Measurements from ENCODE around the gene ANXA8L1.
"Not testable (repeated sequence)": the region's sequence is repeated elsewhere in the genome, so short reads cannot be mapped to it uniquely, and the experiment has no call there.

DNA sequence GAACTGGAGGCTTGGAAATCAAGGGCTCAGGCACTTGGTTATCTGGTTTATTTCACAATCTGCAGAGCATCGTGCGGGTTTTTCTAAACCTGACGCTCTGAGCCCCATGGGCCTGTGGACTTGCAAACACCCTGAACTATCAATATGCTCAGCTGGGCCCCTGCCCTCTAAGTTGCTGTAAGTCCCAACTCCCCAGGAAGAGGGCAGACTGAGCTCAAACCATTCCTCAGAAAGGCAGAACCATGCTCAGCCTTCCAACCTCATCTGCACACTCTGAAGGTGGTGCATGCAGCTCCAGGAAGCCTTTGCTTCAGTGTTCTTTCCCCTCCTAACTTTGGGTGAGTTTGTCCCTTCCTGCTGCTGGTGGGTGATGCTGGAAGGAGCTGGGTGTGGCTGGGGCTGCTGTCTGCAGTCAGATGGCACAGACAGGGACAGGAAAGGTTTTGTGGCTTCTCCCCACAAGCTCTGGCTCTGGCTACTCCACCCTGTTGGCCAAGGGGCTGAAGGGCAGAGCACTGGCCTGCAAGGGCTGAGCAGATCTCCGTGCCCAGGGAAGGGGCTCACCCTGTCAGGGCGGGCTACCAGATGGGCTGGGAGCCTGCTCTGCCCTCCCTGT lies 3.8 kb downstream of the ANXA8L1 start:
- not testable (repeated sequence) for TF ChIP-seq CTCF (IDR thresholded peaks at IDR 0.05; ENCODE audit: poor library complexity, severe bottlenecking); POLR2AphosphoS5 (IDR thresholded peaks at IDR 0.05); TAF1 (IDR thresholded peaks at IDR 0.05; ENCODE audit: low read depth); MXI1 (conservative IDR thresholded peaks at IDR 0.05; ENCODE audit: poor library complexity, severe bottlenecking); RAD21 (conservative IDR thresholded peaks at IDR 0.05); EZH2 (IDR thresholded peaks at IDR 0.05; ENCODE audit: borderline replicate concordance, insufficient read depth, low read length, poor library complexity, severe bottlenecking); EP300 (conservative IDR thresholded peaks at IDR 0.05; ENCODE audit: poor library complexity, severe bottlenecking)
